Esophagus mucosa (tissue), 1 donor: ENCODE data around the gene PDZD8. TPM values are rescaled to one million over a fixed set of nuclear protein-coding genes. Genes with fewer than 3 reads are reported as not detected.

ENCODE experiments used
- ATAC-seq: fragments of 200-7000 bp; cut with Tn5 transposase; one replicate; pipeline ENCODE4 v1.9.1; 2020
- total RNA-seq: library from RNA; stranded (reverse); gene quantifications from one replicate; pipeline ENCODE4 v1.2.4, GENCODE V29; 2023
- donor health status: DM: yes; HTN: yes; CAD: no.

PDZD8 gene
- total RNA-seq, 1 donor from 2014 or later = 39.0 TPM

- no peak for ATAC-seq
Observed at GRCh38 chr10:117390420-117390819, 15.2 kb upstream of the PDZD8 start.

- no peak for ATAC-seq
Observed at GRCh38 chr10:117386805-117387204, 11.6 kb upstream of the PDZD8 start.

DNA sequence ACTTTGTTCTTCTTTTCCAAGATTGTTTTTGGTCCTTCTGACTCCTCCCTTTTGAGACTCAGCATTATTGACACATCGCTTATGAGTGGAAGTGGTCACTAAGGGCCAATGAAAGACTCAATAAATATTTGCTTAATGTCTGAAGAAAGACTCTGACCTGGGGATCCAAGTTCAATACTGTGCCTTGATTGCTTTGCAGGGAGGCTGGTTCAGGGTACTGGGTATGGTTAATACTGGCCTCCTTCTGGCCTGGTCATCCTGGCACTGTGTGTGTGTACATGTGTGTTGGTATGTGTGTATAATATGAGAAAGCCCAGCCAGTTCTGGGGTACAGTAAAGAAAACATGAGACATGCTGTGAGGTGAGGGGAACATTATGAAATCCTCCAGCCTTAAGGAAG lies 7.6 kb upstream of the PDZD8 start:
- ATAC-seq = no peak

- peak; percentile 37 for ATAC-seq
Observed at GRCh38 chr10:117374506-117375359, 507 bp downstream of the PDZD8 start.

- peak; percentile 10 for ATAC-seq
Observed at GRCh38 chr10:117373823-117374505, 1.3 kb downstream of the PDZD8 start.

DNA sequence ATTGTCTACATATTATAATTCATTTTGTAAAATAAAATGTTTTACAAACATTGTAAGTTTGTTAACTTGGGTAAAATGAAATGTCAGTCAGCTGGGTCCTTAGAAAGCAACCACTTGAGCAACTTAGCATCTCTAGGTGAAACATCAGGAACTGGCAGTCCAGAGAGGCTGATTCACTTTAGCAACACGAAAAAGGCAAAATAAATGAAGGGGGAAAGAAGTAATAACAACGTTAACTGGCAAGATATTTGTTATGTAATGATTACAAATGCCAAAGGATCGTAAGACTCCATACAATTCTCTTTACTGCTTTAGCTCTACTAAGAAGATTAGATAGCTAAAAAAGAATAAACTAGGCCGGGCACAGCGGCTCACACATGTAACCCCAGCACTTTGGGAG lies 5.0 kb downstream of the PDZD8 start:
- ATAC-seq = no peak

GRCh38 chr10:117367718-117368117 lies 7.5 kb downstream of the PDZD8 start:
- ATAC-seq = no peak

DNA sequence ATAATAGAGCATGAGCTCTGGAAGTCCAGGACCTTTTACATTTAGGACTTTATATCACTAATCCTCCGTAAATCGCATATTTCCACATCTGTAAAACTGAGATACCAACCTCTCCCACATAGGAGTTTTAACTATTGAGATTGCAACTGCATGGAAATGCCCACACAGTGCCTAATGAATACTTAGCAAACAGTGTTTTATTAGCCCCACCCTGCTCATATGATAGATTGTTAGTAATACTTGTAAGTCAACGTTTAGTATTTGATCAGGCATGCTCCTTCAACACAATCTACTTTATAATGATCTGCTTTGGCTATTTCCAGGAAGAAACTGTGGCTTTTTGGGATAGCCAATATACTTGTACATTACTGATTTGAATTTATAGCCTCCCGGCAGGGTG lies 8.5 kb downstream of the PDZD8 start:
- ATAC-seq = peak; percentile 60

GRCh38 chr10:117365612-117366011 lies 9.6 kb downstream of the PDZD8 start:
- ATAC-seq = peak; percentile 87

DNA sequence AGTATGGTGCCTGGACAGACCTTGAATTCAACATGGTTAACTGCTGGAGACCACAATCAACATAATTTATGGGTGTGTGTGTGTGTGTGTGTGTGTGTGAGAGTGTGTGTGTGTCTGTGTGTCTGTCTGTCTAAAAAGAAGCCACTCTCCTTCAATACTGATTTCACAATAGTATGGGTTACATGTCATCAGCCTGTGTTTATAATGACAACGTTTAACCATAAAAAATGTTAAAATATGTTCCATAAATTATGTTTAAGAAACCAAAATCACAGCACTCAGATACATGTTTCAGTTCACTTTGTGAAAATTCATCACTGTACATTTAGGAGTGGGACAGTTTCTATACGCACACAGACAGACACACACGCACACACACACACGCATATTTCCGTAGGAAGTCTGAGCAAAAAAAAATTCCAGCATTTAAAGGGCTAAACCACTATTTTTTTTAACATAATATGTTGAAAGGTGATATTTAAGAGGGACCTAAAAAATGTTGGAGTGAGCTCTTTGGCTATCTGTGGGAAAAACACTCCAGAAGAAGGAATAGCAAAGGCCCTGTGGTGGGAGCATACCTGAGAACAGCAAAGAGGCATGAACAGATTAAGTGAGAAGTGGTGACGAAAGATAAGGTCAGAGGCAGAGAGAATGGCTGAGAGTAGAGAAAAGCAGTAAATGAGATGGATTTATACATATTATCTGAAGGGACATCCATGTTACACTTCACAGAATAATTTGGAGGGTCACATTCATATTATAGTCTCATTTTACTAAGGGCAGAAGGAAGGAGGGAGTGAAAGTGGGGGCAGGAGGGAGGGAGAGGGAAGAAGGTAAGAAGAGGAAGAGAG lies 10.9 kb downstream of the PDZD8 start:
- no peak for ATAC-seq

DNA sequence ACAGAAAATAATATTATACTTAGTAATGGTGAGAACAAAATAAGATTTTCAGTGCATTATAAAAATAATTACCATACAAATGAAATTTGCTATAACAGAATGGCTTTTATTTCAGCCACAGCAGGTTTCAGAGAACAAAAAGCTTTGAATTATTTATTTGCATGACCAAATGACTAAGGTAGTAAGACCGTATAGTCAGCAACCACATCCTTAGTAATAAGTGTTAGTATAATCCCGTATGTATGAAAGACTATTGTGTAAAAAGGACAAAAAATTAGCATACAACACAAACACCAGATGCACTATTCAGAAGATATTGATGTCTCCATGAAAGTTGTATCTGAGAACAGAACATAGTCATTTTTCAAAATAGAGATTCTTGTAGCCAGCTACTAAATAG lies 12.2 kb downstream of the PDZD8 start:
- peak; percentile 72 for ATAC-seq

GRCh38 chr10:117362313-117362712 lies 12.9 kb downstream of the PDZD8 start:
- no peak for ATAC-seq

DNA sequence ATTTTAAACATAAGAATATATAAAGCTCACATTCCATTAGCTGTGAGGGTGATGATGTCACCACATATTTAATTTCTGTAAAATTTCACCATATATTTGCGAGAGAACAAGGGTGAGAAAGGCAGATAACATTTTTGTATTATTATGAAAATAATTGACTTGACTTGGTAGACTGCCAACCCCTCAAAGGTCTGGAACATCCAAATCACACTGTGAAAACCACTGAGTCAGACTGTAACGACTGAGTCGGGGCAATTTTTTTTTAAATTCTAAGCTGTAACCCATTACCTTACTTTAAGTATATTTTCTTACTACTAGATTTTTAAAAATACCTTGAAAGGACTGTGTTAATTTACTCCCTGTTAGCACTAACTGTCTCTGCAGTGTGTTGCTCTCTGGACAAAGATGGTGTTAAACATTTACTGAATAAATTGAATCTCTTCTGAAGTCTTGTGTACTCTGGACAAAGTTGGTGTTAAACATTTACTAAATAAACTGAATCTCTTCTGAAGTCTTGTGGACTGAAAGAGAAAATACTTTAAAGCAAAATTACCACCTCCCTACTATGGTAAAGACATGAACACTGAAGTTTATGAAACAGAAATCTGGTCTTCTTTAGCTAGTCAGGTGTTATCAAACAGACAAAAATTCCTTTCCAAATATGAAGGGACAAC lies 14.1 kb downstream of the PDZD8 start:
- no peak for ATAC-seq

- no peak for ATAC-seq
Observed at GRCh38 chr10:117360016-117360415, 15.2 kb downstream of the PDZD8 start.

DNA sequence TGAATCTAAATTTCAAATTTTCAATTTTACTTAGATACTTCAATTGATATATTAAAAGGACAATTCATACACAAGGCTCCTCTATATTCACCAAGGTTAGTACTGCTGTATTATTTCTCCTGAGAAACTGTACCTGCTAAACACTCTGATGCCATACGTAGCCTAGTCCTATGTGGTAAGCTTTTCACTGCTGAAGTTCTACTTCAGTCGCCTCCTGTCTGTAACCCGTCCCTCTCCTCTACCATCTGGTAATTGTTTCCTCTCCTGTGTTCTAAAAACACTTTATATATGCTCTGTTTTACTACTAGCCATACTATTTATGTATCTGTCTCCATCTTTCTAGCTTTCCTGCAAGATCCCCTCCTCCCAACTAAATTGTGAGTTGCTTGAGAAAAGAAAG lies 20.2 kb downstream of the PDZD8 start:
- no peak for ATAC-seq

DNA sequence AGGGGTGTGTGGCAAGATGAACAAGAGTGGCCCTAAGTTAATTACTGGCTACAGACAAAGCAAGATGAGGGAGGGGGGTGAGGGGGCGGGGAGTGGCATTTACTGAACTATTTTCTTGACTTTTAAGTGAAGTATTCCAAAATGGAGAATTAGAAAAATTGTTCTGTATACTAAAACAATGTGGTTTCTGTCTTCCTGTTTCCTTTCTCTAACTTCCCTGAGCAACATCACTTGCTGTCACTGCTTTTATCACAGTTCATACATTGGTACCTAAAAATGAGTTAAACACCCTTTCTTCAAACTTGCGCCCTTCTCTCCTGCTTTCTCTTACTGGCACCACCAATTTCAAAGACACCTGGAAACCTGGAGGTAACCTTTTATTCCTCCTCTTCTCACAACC lies 21.6 kb downstream of the PDZD8 start:
- no peak for ATAC-seq

- no peak for ATAC-seq
Observed at GRCh38 chr10:117352724-117353123, 22.5 kb downstream of the PDZD8 start.

- ATAC-seq = no peak
Observed at GRCh38 chr10:117351996-117352395, 23.2 kb downstream of the PDZD8 start.

- ATAC-seq = no peak
Observed at GRCh38 chr10:117351558-117351957, 23.7 kb downstream of the PDZD8 start.

- ATAC-seq = no peak
Observed at GRCh38 chr10:117350909-117351308, 24.3 kb downstream of the PDZD8 start.

GRCh38 chr10:117348236-117348635 lies 27.0 kb downstream of the PDZD8 start:
- peak; percentile 63 for ATAC-seq

GRCh38 chr10:117346574-117346973 lies 28.7 kb downstream of the PDZD8 start:
- ATAC-seq = no peak

DNA sequence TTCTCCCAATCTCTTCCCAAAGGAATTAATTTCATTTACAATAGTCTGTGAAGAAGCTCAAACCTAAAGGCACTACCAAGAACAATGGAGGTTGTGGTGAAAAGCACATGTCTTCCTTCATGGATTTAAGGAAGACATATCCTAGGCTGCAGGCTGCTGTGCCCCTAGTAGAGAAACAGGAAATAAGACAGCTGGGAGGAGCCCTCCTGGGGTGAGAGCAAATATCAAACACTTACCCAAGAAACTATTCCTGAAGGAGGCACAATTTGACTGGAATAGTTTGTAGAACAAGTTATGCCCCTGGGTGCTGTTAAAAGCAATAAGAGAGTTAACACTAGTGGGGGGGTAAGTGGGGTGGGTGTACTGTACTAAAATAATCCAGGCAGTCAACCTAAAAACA lies 30.1 kb downstream of the PDZD8 start:
- no peak for ATAC-seq
